GM18507 (cell line): ENCODE data around the gene WWOX.

Experiments
- DNase-seq: peaks from one replicate; pipeline ENCODE4 v3.0.0; 2011; ENCODE audit warnings: low read depth; ENCODE audit not compliant: insufficient read length; ENCODE audit errors: extremely low spot score
- FAIRE-seq: peaks from 2 replicates; lab custom pipeline; 2011; peaks lifted over from hg19 to GRCh38; lab: Jason Lieb, UNC

The WWOX gene

GRCh38 chr16:79076047-79076767, 976.8 kb downstream of the WWOX start:
- no peak for FAIRE-seq
- DNase-seq: no peak

GRCh38 chr16:79077346-79077745, 977.9 kb downstream of the WWOX start:
- FAIRE-seq (no peak), DNase-seq (no peak)

- FAIRE-seq: no peak
- no peak for DNase-seq
Measured at GRCh38 chr16:79079656-79080420, 980.4 kb downstream of the WWOX start.

GRCh38 chr16:79081297-79082066, 982.0 kb downstream of the WWOX start:
- DNase-seq (no peak), FAIRE-seq (no peak)

- no peak for FAIRE-seq
- no peak for DNase-seq
Measured at GRCh38 chr16:79082970-79083369, 983.5 kb downstream of the WWOX start.

GRCh38 chr16:79083508-79084299, 984.2 kb downstream of the WWOX start:
- FAIRE-seq (no peak), DNase-seq (no peak)

GRCh38 chr16:79088971-79089370, 989.5 kb downstream of the WWOX start:
- DNase-seq: no peak
- no peak for FAIRE-seq

- peak; percentile 74 for FAIRE-seq
Measured at GRCh38 chr16:79089735-79090284, 990.4 kb downstream of the WWOX start.

GRCh38 chr16:79090966-79091365, 991.5 kb downstream of the WWOX start:
- DNase-seq (no peak), FAIRE-seq (no peak)

More at GRCh38 chr16:79089735-79090284, 990.4 kb downstream of the WWOX start:
- DNase-seq: peak; percentile 7

GRCh38 chr16:79092846-79093245, 993.4 kb downstream of the WWOX start:
- DNase-seq: no peak
- no peak for FAIRE-seq

- no peak for DNase-seq
Measured at GRCh38 chr16:79093554-79093967, 994.1 kb downstream of the WWOX start.

GRCh38 chr16:79096246-79096645, 996.8 kb downstream of the WWOX start:
- FAIRE-seq (no peak), DNase-seq (no peak)

More at GRCh38 chr16:79093554-79093967, 994.1 kb downstream of the WWOX start:
- peak; percentile 52 for FAIRE-seq

- no peak for FAIRE-seq
- no peak for DNase-seq
Measured at GRCh38 chr16:79097166-79097565, 997.7 kb downstream of the WWOX start.

- DNase-seq (no peak), FAIRE-seq (no peak)
Measured at GRCh38 chr16:79097771-79098170, 998.3 kb downstream of the WWOX start.

- DNase-seq: no peak
Measured at GRCh38 chr16:79098907-79099306, 999.5 kb downstream of the WWOX start.

GRCh38 chr16:79099716-79100115, 1000.3 kb downstream of the WWOX start:
- no peak for FAIRE-seq
- no peak for DNase-seq

More at GRCh38 chr16:79098907-79099306, 999.5 kb downstream of the WWOX start:
- FAIRE-seq: no peak

- FAIRE-seq (no peak), DNase-seq (no peak)
Measured at GRCh38 chr16:79100447-79100846, 1001.0 kb downstream of the WWOX start.

- DNase-seq: no peak
Measured at GRCh38 chr16:79101491-79101890, 1002.0 kb downstream of the WWOX start.

GRCh38 chr16:79104567-79104966, 1005.1 kb downstream of the WWOX start:
- DNase-seq: no peak
- FAIRE-seq: no peak

More at GRCh38 chr16:79101491-79101890, 1002.0 kb downstream of the WWOX start:
- no peak for FAIRE-seq
